SK-N-SH (cell line): ENCODE results near the gene SCARB1. TPM values are rescaled to one million over a fixed set of nuclear protein-coding genes. Genes with fewer than 3 reads are reported as not detected.

Experiments
- CTCF ChIA-PET: fragments of 300-600, 350-600 bp; formaldehyde crosslinking; extraction: SDS; loops from one replicate; lab custom pipeline; 2021; lab: Yijun Ruan, JAX
- POLR2A ChIA-PET: fragments of 350-600 bp; sonication (Branson Sonifier 250); formaldehyde crosslinking; extraction: SDS; loops from one replicate; lab custom pipeline; 2020; ENCODE audit warnings: antibody characterized with exemption, inconsistent platforms; lab: Yijun Ruan, JAX
- DNase-seq: peaks from one replicate; pipeline ENCODE4 v3.0.0; 2012
- H2AFZ ChIP-seq: fragments of 200-600 bp; sonication (generic); 2 replicates; pipeline ENCODE4 v1.8.1; 2016; ENCODE audit warnings: antibody characterized with exemption, mild to moderate bottlenecking, low read depth
- H3F3A ChIP-seq: fragments of 200-600 bp; sonication (generic); replicated peaks from 2 replicates; pipeline ENCODE3; 2016; ENCODE audit warnings: antibody characterized with exemption, mild to moderate bottlenecking; ENCODE audit not compliant: insufficient read depth
- H3K27ac ChIP-seq, 2 experiments: fragments of 200-500 bp in 1 of 2; fragments of 200-600 bp in 1 of 2; sonication (Bioruptor generic) in 1 of 2; sonication (generic), shearing (Covaris generic) in 1 of 2; 2 replicates each; pipeline versions ENCODE4 v1.5.1 to v1.6.1; 2014 to 2016; ENCODE audit warnings: low read depth in 2 of 2, inconsistent platforms in 1 of 2, low read length in 1 of 2, mild to moderate bottlenecking in 1 of 2, mixed read lengths in 1 of 2
- H3K27me3 ChIP-seq: fragments of 200-600 bp; sonication (generic), shearing (Covaris generic); 2 replicates; pipeline ENCODE4 v1.6.1; 2016; ENCODE audit warnings: mixed run types; ENCODE audit not compliant: insufficient read depth
- H3K36me3 ChIP-seq, 2 experiments: fragments of 200-500 bp in 1 of 2; fragments of 200-600 bp in 1 of 2; sonication (Bioruptor generic) in 1 of 2; sonication (generic) in 1 of 2; replicated peaks in 1 of 2; 2 replicates each; pipeline versions ENCODE3 to v1.5.1; 2014 to 2016; ENCODE audit warnings: low read length in 1 of 2, mild to moderate bottlenecking in 1 of 2; ENCODE audit not compliant: insufficient read depth in 2 of 2, control insufficient read depth in 1 of 2
- H3K4me1 ChIP-seq, 2 experiments: fragments of 200-500 bp in 1 of 2; fragments of 200-600 bp in 1 of 2; sonication (Bioruptor generic) in 1 of 2; sonication (generic), shearing (Covaris generic) in 1 of 2; 2 replicates each; pipeline versions ENCODE4 v1.5.1 to v1.6.1; 2014 to 2016; ENCODE audit warnings: low read depth in 1 of 2, low read length in 1 of 2, mixed run types in 1 of 2; ENCODE audit not compliant: insufficient read depth in 2 of 2, control insufficient read depth in 1 of 2
- H3K4me2 ChIP-seq: fragments of 200-600 bp; sonication (generic), shearing (Covaris generic); 2 replicates; pipeline ENCODE4 v1.6.1; 2017; ENCODE audit warnings: mixed run types
- H3K4me3 ChIP-seq, 2 experiments: fragments of 200-500 bp in 1 of 2; fragments of 200-600 bp in 1 of 2; sonication (Bioruptor generic) in 1 of 2; sonication (generic), shearing (Covaris generic) in 1 of 2; 2 replicates each; pipeline versions ENCODE4 v1.5.1 to v1.8.1; 2014 to 2016; ENCODE audit warnings: low read depth in 2 of 2, inconsistent platforms in 1 of 2, low read length in 1 of 2, mild to moderate bottlenecking in 1 of 2, mixed read lengths in 1 of 2, moderate library complexity in 1 of 2
- H3K79me2 ChIP-seq: fragments of 200-600 bp; sonication (generic); 2 replicates; pipeline ENCODE4 v1.8.1; 2017; ENCODE audit warnings: mild to moderate bottlenecking; ENCODE audit not compliant: insufficient read depth
- H3K9ac ChIP-seq: fragments of 200-600 bp; sonication (generic); 2 replicates; pipeline ENCODE4 v1.6.1; 2017; ENCODE audit warnings: mixed run types
- H3K9me2 ChIP-seq: fragments of 200-600 bp; sonication (generic); 2 replicates; pipeline ENCODE4 v1.6.1; 2017; ENCODE audit warnings: mixed run types
- H3K9me3 ChIP-seq: fragments of 200-600 bp; sonication (generic); 2 replicates; pipeline ENCODE4 v1.6.1; 2017; ENCODE audit warnings: mixed run types, mild to moderate bottlenecking, moderate library complexity
- H4K20me1 ChIP-seq: fragments of 200-600 bp; sonication (generic); 2 replicates; pipeline ENCODE4 v1.6.1; 2017; ENCODE audit warnings: mild to moderate bottlenecking, mixed run types; ENCODE audit not compliant: insufficient read depth
- CHD2 ChIP-seq: fragments of 150-350 bp; IDR thresholded peaks from 2 replicates; pipeline ENCODE4 v1.6.1; 2018; ENCODE audit warnings: low read length; ENCODE audit not compliant: partially characterized antibody
- CTCF ChIP-seq: fragments of 200-600 bp; sonication (generic); IDR thresholded peaks from 2 replicates; pipeline ENCODE4 v1.6.1; 2017; ENCODE audit warnings: antibody characterized with exemption, mild to moderate bottlenecking, moderate library complexity
- FOXJ3 ChIP-seq: sonication (generic); formaldehyde crosslinking; IDR thresholded peaks from 2 replicates; pipeline ENCODE4 v1.5.1; 2020; ENCODE audit warnings: mild to moderate bottlenecking, missing genetic modification reagents
- FOXM1 ChIP-seq: IDR thresholded peaks from 2 replicates; pipeline ENCODE4 v1.4.0; 2012; ENCODE audit warnings: low read depth, mild to moderate bottlenecking
- GABPA ChIP-seq: IDR thresholded peaks from 2 replicates; pipeline ENCODE4 v1.4.0; 2012; ENCODE audit warnings: low read depth, mild to moderate bottlenecking
- JUND ChIP-seq: IDR thresholded peaks from 2 replicates; pipeline ENCODE4 v1.4.0; 2012
- MEF2A ChIP-seq: IDR thresholded peaks from 2 replicates; pipeline ENCODE4 v1.4.0; 2012; ENCODE audit warnings: low read depth, borderline replicate concordance
- MXI1 ChIP-seq: IDR thresholded peaks from 2 replicates; pipeline ENCODE4 v1.6.1; 2012; ENCODE audit warnings: mild to moderate bottlenecking, low read depth, low read length, improper control_type of control experiment
- NRF1 ChIP-seq: IDR thresholded peaks from 2 replicates; pipeline ENCODE4 v1.6.1; 2012; ENCODE audit warnings: low read depth, mild to moderate bottlenecking, low read length
- PBX3 ChIP-seq: IDR thresholded peaks from 2 replicates; pipeline ENCODE4; 2012
- POLR2AphosphoS5 ChIP-seq: IDR thresholded peaks from 2 replicates; pipeline ENCODE4 v1.6.1; 2012; ENCODE audit warnings: low read depth, low read length
- RAD21 ChIP-seq: IDR thresholded peaks from 2 replicates; pipeline ENCODE4 v1.6.1; 2012; ENCODE audit warnings: mild to moderate bottlenecking, low read length
- REST ChIP-seq: IDR thresholded peaks from 2 replicates; pipeline ENCODE4 v1.6.1; 2012; ENCODE audit warnings: mild to moderate bottlenecking, low read depth, low read length, moderate library complexity
- RXRA ChIP-seq: IDR thresholded peaks from 2 replicates; pipeline ENCODE4 v1.4.0; 2012; ENCODE audit warnings: low read depth, mild to moderate bottlenecking, borderline replicate concordance
- TAF1 ChIP-seq: IDR thresholded peaks from 2 replicates; pipeline ENCODE4 v1.6.1; 2012; ENCODE audit warnings: low read depth, mild to moderate bottlenecking, low read length, moderate library complexity, borderline replicate concordance
- USF2 ChIP-seq: fragments of 150-350 bp; IDR thresholded peaks from 2 replicates; pipeline ENCODE4 v1.6.1; 2017; ENCODE audit warnings: antibody characterized with exemption, low read length, low read depth, borderline replicate concordance
- WGBS: methylation state at CpG from one replicate; pipeline ENCODE4 v1.1.6; 2017; ENCODE audit warnings: low lambda C conversion rate; 5-methylcytosine and 5-hydroxymethylcytosine counted together
- polyA plus RNA-seq, 3 experiments: library from polyadenylated mRNA; depleted of rRNA; stranded (reverse); fragments of >200 nt; gene quantifications; 2 replicates each; pipeline ENCODE4 v1.2.3, GENCODE V29; 2012
- TF ChIP-seq, protein P1 (sequence below): IDR thresholded peaks from 2 replicates; pipeline ENCODE4 v1.4.0; 2012; ENCODE audit warnings: low read depth, borderline replicate concordance

Gene SCARB1
- polyA plus RNA-seq, 1 of the 3 experiments (the other 2 are of a cell fraction), result 33.0 TPM

DNA sequence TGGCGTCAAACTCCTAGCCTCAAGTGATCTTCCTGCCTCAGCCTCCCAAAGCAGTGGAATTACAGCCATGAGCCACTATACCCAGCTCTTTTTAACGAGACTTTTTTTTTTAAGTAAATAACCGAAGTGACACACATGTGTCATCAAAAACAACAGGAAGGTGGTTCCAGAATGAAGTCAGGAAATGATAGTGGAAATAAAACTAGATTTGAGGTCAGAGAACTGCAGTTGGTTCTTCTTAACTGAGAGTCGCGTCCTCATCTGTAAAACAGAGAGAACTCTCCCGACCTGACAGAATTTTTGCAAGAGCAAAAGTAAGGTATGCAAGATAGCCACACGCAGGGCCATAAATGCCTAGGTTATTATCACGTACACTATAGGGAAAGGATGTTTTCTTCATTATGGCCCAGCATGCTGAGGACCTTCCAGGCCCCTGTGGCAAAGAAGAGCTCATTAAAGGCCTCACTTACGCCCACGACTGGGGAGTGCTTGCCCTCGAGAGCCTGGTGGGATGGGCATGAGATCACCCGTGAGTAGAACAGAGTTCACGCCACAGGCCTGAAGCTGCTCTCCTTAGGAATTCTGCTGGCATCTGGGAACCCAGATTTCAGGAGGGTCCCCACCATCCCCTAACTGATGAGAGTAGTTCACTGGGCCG is 67.2 kb downstream of the SCARB1 start:
- H2AFZ ChIP-seq, result no peak overlapping the region
- no peak overlapping the region for H3K27ac ChIP-seq
- no peaks in the 10 kb centered on the region for H3K36me3 ChIP-seq
- peaks cover 0 to 9% of the 10 kb centered on the region in 2 experiments; a peak in 1 of 4 replicates for H3K4me1 ChIP-seq
- no peak for DNase-seq
- no peaks in the 10 kb centered on the region for H3F3A ChIP-seq
- H3K79me2 ChIP-seq, result no peaks in the 10 kb centered on the region
- POLR2A ChIA-PET, result interaction anchor here (0.5 kb wide), 1 partner anchor 10 kb away, joined by 3 read pairs; no protein-coding TSS in a partner anchor
- CTCF ChIA-PET, result interaction anchor here (1.1 to 2.0 kb wide), 3 partner anchors 10 to 110 kb away, joined by 4 to 7 read pairs (median 4); no protein-coding TSS in a partner anchor
- H3K4me3 ChIP-seq, result no peak overlapping the region
- H3K27me3 ChIP-seq, result no peaks in the 10 kb centered on the region
- no peaks in the 10 kb centered on the region for H3K9me3 ChIP-seq
- H3K9ac ChIP-seq, result no peak overlapping the region
- 86% methylated on average over 12 of the region's 14 CpGs for WGBS
- TF ChIP-seq TAF1 (no peak), REST (no peak), RXRA (no peak), JUND (no peak), POLR2AphosphoS5 (no peak), RAD21 (no peak), USF2 (no peak), CHD2 (no peak), PBX3 (no peak), MEF2A (no peak), FOXJ3 (CRISPR knock-in tag) (no peak), MXI1 (no peak), FOXM1 (no peak), CTCF (no peak), GABPA (no peak), NRF1 (no peak)
- TF ChIP-seq, protein P1, sequence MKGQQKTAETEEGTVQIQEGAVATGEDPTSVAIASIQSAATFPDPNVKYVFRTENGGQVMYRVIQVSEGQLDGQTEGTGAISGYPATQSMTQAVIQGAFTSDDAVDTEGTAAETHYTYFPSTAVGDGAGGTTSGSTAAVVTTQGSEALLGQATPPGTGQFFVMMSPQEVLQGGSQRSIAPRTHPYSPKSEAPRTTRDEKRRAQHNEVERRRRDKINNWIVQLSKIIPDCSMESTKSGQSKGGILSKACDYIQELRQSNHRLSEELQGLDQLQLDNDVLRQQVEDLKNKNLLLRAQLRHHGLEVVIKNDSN, result no peak
- no peaks in the 10 kb centered on the region for H4K20me1 ChIP-seq
- H3K9me2 ChIP-seq, result no peaks in the 10 kb centered on the region
- H3K4me2 ChIP-seq, result no peak overlapping the region
